ENCODE results near the gene WDR27. TPM values are rescaled to one million over a fixed set of nuclear protein-coding genes. Genes with fewer than 3 reads are reported as not detected.
"Not testable (repeated sequence)": the region's sequence is repeated elsewhere in the genome, so short reads cannot be mapped to it uniquely, and the experiment has no call there.

The WDR27 gene
- total RNA-seq, 2 donors from 2014 or later: 33.4 to 46.9 TPM

GRCh38 chr6:169623975-169624374 is 77.9 kb downstream of the WDR27 start:
- intact Hi-C loops (cut with DNase I, micrococcal nuclease): no loop called here
- DNase-seq: no peak

GRCh38 chr6:169623343-169623742 is 78.5 kb downstream of the WDR27 start:
- intact Hi-C loops (cut with DNase I, micrococcal nuclease): no loop called here
- DNase-seq: no peak
- ATAC-seq: no peak

More at GRCh38 chr6:169623975-169624374, 77.9 kb downstream of the WDR27 start:
- no peak for ATAC-seq

GRCh38 chr6:169622618-169623017 is 79.2 kb downstream of the WDR27 start:
- intact Hi-C loops (cut with DNase I, micrococcal nuclease): no loop called here
- DNase-seq: no peak
- no peak for ATAC-seq

- no peak for ATAC-seq
- intact Hi-C loops (cut with DNase I, micrococcal nuclease): no loop called here
- no peak for DNase-seq
Measured at GRCh38 chr6:169621311-169621710, 80.5 kb downstream of the WDR27 start.

GRCh38 chr6:169620171-169621130 is 81.4 kb downstream of the WDR27 start:
- no peak for DNase-seq
- ATAC-seq: no peak
- intact Hi-C loops (cut with DNase I, micrococcal nuclease): no loop called here

- no peak for DNase-seq
- intact Hi-C loops (cut with DNase I, micrococcal nuclease): no loop called here
- ATAC-seq: no peak
Measured at GRCh38 chr6:169619650-169620049, 82.2 kb downstream of the WDR27 start.

- no peak for ATAC-seq
- intact Hi-C loops (cut with DNase I, micrococcal nuclease): no loop called here
- DNase-seq: no peak
Measured at GRCh38 chr6:169618526-169619490, 83.0 kb downstream of the WDR27 start.

- DNase-seq (no peak), ATAC-seq (no peak)
- intact Hi-C loops (cut with DNase I, micrococcal nuclease): no loop called here
Measured at GRCh38 chr6:169617562-169617961, 84.3 kb downstream of the WDR27 start.

GRCh38 chr6:169608609-169609008 is 93.2 kb downstream of the WDR27 start:
- intact Hi-C loops (cut with DNase I, micrococcal nuclease); ATAC-seq; DNase-seq: not testable (repeated sequence)

- ATAC-seq: no peak
- DNase-seq: no peak
- intact Hi-C loops (cut with DNase I, micrococcal nuclease): no loop called here
Measured at GRCh38 chr6:169604076-169604475, 97.8 kb downstream of the WDR27 start.

GRCh38 chr6:169601129-169601528 is 100.7 kb downstream of the WDR27 start:
- DNase-seq; intact Hi-C loops (cut with DNase I, micrococcal nuclease); ATAC-seq: not testable (repeated sequence)

GRCh38 chr6:169592558-169592957 is 109.3 kb downstream of the WDR27 start:
- ATAC-seq: no peak
- no peak for DNase-seq
- intact Hi-C loops (cut with DNase I, micrococcal nuclease): no loop called here

GRCh38 chr6:169591616-169592015 is 110.2 kb downstream of the WDR27 start:
- no peak for ATAC-seq
- no peak for DNase-seq
- intact Hi-C loops (cut with DNase I, micrococcal nuclease): no loop called here

GRCh38 chr6:169590376-169590939 is 111.4 kb downstream of the WDR27 start:
- DNase-seq (peak; percentile 14 to 53), ATAC-seq (peak; percentile 88)
- intact Hi-C loops (cut with DNase I, micrococcal nuclease): no loop called here

- ATAC-seq (peak; percentile 46), DNase-seq (no peak)
- intact Hi-C loops (cut with DNase I, micrococcal nuclease): no loop called here
Measured at GRCh38 chr6:169589699-169590257, 112.1 kb downstream of the WDR27 start.

GRCh38 chr6:169589293-169589692 is 112.5 kb downstream of the WDR27 start:
- ATAC-seq (peak; percentile 35), DNase-seq (peak in 1 of 2 donors; percentile 55)
- intact Hi-C loops (cut with DNase I, micrococcal nuclease): no loop called here

- intact Hi-C loops (cut with DNase I, micrococcal nuclease): no loop called here
- ATAC-seq: no peak
- DNase-seq: no peak
Measured at GRCh38 chr6:169587975-169588374, 113.9 kb downstream of the WDR27 start.

GRCh38 chr6:169583886-169584541 is 117.8 kb downstream of the WDR27 start:
- ATAC-seq (no peak), DNase-seq (no peak)

More at GRCh38 chr6:169583886-169584541, 117.8 kb downstream of the WDR27 start:
- intact Hi-C loops (cut with DNase I, micrococcal nuclease): no loop called here

Data from left colon (tissue), 2 donors.